HG03565 (cell line): Measurements from ENCODE around the gene ZBTB32.

ENCODE experiments used
- ATAC-seq: cut with Tn5 transposase; IDR thresholded peaks from one replicate; pipeline ENCODE4 v1.9.1; 2021; ENCODE audit warnings: mild to moderate bottlenecking, moderate library complexity; ENCODE audit not compliant: unreplicated experiment

ZBTB32 gene

GRCh38 chr19:35751839-35752745, 47.7 kb downstream of the ZBTB32 start:
- no peak for ATAC-seq

DNA sequence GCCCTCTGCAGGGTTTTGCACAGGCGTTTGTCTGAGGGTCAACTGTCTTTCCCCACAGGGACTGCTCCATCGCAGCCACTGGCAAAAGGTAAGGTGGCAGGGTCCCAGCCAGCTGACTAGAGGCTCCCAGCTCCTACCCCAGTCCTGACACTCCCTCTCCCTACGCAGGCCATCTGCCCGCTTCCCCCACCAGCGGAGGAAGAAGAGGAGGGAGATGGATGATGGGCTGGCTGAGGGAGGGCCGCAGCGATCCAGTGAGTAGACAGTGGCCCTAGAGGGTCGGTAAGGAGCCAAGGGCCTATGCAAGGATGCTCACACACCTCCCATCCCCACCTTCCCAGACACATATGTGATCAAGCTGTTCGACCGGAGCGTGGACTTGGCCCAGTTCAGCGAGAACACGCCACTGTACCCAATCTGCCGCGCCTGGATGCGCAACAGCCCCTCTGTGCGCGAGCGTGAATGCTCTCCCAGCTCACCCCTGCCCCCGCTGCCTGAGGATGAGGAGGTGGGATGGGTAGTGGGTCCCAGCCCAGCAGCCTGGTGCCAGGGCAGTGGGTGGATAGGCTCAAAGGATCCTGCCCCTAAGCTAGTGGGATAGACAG, 48.5 kb downstream of the ZBTB32 start:
- ATAC-seq, result no peak

DNA sequence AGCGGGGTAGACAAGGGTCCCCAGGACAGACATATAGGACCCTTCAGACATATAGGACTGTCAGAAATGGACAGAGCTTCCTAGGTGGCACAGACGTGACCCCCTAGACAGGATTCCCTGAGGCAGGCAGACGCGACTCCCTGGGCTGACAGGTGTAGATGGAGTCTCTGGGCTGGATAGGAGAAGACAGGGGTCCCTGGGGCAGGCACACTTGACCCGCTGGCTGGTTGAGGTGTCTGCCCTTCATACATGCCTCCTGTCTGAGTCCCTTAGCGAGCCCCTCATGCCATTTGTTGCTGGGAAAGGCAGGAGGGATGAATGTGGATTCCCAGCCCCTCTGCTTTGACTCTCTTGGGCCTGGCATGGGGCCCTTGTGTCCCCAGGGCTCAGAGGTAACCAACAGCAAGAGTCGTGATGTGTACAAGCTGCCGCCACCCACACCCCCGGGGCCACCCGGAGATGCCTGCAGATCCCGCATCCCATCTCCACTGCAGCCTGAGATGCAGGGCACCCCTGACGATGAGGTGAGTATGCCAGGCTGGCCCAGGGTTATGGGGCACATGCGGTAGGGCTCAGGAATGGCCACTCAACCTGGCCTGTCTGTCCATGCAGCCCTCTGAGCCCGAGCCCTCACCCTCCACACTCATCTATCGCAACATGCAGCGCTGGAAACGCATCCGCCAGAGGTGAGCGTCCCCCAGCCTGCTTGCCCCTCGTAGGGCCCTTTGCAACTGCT, 49.4 kb downstream of the ZBTB32 start:
- ATAC-seq, result no peak

DNA sequence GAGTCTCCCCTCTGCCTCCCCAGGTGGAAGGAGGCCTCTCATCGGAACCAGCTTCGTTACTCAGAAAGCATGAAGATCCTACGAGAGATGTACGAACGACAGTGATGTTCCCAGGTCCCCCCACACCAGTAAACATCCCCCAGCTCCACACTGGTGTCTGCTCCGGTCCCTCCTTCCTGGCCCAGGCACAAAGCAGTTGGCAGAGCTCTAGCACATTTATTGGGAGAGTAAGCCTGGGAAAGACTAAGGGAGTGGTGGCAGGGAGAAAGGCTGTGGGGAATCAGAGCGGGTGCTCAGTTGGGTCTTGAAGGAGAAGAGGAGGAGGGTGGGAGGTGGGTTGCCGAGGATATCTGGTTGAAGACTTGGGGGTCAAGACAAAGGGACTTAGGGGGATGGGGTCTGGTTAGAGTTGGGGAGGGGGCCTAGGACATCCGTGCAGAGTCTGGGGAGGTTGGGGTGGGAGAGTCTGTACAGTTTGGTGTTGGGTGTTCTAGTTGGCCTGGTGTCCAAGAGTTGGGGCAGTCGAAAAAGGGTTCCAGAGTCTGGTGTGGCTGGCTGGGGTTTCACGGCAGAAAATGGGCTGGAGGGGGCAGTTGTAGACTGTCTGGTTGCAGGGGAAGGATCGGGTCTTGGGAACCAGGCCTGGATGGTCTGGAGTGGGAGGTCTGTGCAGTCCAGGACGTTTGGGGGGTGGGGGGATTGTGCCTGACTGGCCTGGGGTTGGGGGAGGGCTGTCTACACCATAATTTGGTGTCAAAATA, 50.2 kb downstream of the ZBTB32 start:
- ATAC-seq, result no peak

DNA sequence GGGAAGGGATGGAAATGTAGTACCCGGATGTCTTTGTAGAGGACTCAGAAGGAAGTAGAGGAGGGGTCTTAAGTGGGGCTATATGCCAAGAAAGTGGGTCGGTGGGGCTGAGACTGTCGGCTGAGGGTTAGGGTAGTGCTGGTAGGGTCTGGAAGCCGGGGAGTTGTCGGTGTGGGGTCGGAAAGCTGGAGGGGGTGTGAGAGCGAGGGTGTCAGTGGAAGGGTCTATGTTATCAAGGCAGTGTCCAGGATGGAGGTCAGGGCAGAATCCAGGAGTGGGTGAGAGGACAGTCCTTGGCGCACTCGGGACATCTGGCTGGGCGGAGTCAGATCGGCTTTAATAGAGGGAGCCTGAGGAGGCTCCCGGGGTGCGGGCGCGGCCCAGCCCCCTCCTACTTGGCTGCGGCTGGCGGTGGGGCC, 50.8 kb downstream of the ZBTB32 start:
- ATAC-seq, result no peak

GRCh38 chr19:35755550-35756376, 51.4 kb downstream of the ZBTB32 start:
- no peak for ATAC-seq

DNA sequence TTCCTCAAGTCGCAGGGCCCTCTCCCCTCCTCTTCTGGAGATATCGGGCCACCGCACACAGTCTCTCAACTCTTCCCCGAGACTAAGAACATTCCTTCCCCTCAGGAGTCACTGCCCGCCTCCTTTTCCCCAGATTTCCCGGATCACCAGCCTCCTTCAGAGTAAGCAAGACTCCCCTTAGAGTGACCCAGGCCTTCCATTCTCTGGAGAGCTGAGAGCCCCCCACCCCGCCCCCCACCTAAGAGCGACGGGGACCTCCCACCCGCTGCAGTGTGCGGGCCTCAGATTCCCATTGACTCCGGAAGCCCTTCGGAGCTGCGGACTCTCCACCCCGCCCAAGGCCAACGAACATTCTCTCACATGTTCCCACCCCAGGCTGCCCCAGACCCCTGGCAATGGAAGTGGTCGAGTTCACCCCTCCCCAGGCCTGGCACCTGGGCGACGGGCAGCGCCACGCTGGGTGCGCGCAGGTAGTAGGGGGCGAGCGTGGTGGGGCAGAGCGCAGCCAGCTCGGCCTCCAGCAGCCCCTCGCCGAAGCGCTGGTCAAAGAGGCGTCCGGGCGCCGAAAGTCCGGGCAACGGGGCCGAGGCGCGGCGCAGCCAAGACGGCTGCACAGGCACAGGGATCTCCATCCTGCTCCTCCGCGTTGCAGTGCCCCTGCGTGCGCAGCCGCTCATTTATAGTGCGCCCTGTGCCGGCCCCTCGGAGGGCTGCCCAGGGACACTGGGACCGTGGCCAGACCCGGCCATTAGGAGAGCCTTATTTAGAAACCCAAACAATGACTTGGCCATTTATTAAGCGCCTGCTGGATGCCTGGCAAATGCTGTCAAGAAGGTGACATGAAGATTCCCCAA, 52.2 kb downstream of the ZBTB32 start, which contains the start of gene HSPB6:
TSS of gene HSPB6 (minus strand) at position 653 of the 854 bp plus-strand sequence. CDS start at position 632, 21 bp downstream.
- ATAC-seq, result no peak

DNA sequence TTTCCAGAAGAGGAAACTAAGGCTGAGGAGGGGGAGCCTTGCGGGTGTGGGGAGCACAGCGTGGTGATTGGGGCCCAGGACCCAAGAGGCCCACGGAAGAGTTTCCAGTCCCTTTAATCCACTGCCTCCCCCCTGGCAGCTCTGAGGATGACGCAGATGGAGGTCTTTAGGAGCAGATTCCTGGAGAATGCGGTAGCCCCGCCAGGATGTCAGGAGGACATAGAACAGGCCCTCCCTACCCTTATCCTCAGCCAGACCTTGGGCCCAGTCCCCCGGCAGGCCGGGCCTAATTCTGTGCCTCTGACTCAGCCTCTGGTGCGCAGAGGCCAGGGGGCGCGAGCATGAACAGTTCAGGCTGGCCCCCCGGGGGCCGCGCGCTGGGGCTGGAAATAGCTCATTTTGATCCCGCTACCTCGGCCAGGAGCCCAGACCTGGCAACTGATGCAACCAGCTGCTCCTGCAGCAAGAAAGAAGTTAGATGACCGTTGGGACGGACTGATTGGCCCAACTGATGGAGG, 52.9 kb downstream of the ZBTB32 start:
- no peak for ATAC-seq

- peak; percentile 94 for ATAC-seq
Observed at GRCh38 chr19:35757749-35758608, 53.6 kb downstream of the ZBTB32 start, which contains the start of gene PROSER3. Gene PROSER3 (plus strand): TSS chr19:35758176. CDS start chr19:35758216, 40 bp downstream.

- no peak for ATAC-seq
Observed at GRCh38 chr19:35759697-35760096, 55.3 kb downstream of the ZBTB32 start.

DNA sequence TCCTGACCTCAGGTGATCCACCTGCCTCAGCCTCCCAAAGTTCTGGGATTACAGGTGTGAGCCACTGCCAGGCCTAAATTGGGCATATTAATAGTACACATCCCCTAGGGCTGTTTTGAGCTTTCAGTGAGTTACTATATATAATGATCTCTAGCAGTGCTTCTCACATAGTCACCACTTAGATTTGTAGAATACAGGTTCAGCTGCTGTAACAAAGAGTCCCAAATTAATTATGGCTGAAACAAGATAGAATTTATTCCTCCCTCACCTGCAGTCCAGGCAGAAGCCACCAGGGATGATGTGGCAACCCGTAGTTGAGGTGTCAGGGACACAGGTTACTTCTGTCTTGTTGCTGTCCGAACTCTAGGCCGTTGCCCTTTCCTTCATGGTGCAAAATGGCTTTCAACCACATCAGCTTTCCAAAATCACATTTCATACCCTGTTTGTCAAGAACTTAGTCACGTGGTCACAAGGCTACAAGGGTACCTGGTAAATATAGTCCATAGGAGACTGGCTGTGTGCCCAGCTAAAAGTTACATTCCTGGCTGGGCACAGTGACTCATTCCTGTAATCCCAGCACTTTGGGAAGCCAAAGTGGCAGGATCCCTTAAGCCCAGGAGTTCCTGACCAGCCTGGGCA, 56.5 kb downstream of the ZBTB32 start:
- ATAC-seq, result no peak

- no peak for ATAC-seq
Observed at GRCh38 chr19:35764432-35765315, 60.3 kb downstream of the ZBTB32 start.
